ENCODE results near the gene ANAPC15.

- TF ChIP-seq CTCF (conservative IDR thresholded peaks at IDR 0.05; ENCODE audit: low read depth, low read length) (0 out of 2 replicates have a peak, but pooled peaks have one; percentile 15), POLR2A (IDR thresholded peaks at IDR 0.05; ENCODE audit: low read depth, low read length) (no peak), FOS (IDR thresholded peaks at IDR 0.05; ENCODE audit: low read depth, low read length) (no peak), MXI1 (IDR thresholded peaks at IDR 0.05; ENCODE audit: borderline replicate concordance, low read depth, low read length) (no peak), RFX5 (IDR thresholded peaks at IDR 0.05; ENCODE audit: low read depth, low read length) (no peak), RAD21 (IDR thresholded peaks at IDR 0.05; ENCODE audit: low read length) (no peak), NFE2L2 (IDR thresholded peaks at IDR 0.05; ENCODE audit: low read depth, low read length) (no peak), MAZ (IDR thresholded peaks at IDR 0.05; ENCODE audit: borderline replicate concordance, low read depth, low read length) (no peak), BHLHE40 (IDR thresholded peaks at IDR 0.05; ENCODE audit: low read depth, low read length) (no peak), SMC3 (IDR thresholded peaks at IDR 0.05; ENCODE audit: low read depth, low read length) (no peak), USF2 (IDR thresholded peaks at IDR 0.05; ENCODE audit: low read depth, low read length) (no peak), MAFK (IDR thresholded peaks at IDR 0.05; ENCODE audit: low read depth, low read length) (no peak)
Observed at GRCh38 chr11:72075109-72075508, 37.4 kb downstream of the ANAPC15 start.
